GM19035 (cell line): ENCODE results near the gene SNX9.
"Not testable (repeated sequence)": the region's sequence is repeated elsewhere in the genome, so short reads cannot be mapped to it uniquely, and the experiment has no call there.

Experiments
- ATAC-seq: cut with Tn5 transposase; IDR thresholded peaks from one replicate; pipeline ENCODE4 v1.9.1; 2021; ENCODE audit not compliant: unreplicated experiment

SNX9 gene

DNA sequence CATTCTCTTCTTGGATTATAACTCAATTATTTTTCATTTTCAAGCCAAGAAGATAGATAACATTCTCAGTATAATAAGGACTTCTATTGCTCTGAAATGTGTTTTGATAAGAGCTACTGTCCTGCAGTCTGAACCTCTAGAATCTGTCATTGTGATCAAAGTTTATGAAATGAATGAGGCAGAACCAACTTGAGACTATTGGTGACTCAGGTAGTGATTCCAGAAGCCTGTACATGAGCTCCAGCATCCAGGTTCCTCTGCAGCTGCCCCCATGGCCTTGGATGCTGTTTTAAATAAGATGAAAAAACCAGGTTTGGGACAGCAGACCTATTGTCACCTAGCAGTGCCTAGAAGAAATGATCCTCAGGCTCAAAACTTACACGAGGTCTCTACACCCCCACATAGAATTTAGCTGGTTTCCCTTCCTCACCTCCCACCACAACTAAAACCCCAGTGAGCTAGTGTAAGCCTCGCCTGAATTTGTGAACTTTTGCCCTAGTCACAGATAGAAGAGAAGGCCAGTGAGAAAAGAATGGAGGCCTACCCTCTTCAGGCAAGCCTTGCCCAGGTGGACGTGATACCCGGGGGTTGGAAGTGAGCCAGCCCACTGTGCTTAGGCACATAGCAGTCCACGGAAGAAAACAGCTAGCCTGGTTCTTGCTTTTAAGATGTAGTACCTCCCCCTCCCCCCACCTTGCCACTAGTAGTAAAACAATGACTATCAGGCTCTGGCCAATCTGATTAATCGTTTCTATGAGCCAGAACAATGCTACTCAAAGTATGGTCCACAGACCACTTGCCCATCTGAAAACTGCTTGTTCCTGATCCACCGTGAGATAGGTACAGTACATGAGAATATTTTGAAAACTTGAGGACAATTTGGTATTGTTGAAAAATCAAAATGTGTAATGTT is 85.6 kb downstream of the SNX9 start:
- no peak for ATAC-seq

DNA sequence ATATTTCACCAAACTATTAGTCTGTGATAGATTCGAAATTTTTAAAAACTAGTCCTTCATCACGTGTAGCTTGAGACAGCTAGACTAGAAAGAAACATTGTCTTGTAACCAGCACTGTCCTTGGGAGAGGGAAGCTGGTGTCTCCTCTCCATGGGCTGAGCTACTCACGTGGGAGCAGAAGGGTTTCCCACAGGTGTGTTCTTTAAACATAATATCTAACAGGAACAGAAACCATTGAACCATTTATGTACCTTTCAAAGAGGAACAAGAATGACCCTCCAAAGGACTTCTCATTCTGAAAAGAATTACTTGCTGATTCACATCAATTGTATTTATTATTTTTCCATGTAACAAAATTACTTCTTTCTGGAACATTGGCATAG is 86.2 kb downstream of the SNX9 start:
- no peak for ATAC-seq

DNA sequence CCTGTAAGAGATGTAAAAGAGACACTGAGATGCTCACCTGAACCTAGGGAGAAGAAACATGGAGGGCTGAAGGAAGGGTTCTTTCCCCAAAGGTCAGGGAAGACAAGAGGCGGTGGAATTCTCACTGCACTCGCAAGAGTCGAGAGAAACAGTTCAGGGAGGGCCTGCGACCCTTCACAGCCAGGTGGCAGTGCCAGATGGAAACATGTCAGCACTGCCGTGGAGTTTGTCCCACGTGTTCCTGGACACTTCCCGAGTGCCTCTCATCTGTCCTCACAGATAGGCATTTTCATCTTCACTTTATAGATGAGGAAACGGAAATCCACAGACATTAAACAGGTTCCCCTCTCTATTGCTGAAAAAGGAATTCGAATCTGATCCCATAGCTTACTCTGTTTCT is 88.2 kb downstream of the SNX9 start:
- no peak for ATAC-seq

DNA sequence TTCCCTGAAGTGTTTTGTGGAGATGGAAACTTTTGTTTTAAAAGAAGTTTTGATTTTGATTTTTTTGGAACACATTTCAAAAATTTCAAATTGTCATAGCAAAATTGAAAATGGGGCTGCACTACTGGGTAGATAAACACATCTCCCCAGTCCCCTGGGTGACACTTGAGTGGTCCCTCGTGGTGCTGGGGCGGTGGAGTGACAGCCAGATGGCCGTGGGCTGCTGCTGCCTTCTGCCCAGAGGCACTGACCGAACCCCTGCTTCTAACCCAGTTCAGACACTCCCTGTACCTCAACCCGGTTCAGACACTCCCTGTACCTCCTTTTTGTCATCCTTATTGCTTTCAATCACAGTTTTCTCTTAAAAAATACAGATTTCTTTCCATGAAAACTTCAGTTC is 88.7 kb downstream of the SNX9 start:
- ATAC-seq: no peak

DNA sequence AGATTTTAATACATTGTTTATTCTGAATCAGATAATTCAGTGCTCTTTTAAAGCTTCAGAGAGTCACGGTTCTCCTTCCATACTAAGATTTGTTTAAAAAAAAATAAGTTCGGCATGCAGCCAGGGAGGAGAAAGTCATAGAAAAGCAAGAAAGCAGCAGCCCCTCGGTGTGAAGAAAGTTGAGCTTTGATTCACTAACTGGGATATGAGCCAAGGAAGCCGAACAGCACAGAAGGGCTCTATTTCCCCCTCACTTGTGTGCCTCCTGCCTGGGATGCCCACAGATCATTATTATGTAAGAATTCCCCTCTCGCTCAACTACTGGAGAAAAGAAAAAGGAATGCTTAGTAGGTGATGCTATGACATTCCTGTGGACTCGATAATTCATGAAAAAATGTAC is 89.3 kb downstream of the SNX9 start:
- ATAC-seq: no peak

DNA sequence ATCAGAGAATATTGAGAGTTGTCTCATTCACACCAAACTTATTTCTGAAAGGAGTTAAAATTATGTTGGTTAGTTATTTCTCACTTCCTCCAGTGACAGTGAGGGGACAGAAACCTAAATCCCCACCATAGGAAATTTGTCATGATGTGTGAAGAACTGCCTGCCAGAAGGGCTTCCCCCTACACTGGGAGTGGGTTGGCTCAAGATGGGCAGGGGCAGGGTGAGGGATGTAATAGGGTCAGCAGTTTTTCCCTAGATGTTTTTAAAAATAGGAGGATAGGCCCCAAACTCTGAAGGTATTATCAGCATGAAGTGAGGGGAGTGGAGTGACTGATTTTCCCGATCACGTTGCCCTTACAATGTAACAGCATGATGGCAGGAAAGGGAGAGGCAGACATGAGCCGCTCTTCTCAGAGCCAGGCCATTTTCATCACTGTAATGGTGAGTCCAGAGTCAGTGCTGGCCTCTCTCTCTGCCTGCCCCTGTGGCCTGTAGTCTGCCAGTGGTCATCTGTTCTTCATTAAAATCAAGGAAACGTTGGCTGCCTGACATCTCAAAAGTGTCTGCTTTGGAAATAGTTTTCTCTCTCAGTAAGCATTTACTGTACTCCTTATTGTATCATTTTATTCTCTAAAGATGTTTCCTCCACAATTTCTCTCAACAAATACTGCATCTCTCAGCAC is 98.8 kb downstream of the SNX9 start:
- no peak for ATAC-seq

DNA sequence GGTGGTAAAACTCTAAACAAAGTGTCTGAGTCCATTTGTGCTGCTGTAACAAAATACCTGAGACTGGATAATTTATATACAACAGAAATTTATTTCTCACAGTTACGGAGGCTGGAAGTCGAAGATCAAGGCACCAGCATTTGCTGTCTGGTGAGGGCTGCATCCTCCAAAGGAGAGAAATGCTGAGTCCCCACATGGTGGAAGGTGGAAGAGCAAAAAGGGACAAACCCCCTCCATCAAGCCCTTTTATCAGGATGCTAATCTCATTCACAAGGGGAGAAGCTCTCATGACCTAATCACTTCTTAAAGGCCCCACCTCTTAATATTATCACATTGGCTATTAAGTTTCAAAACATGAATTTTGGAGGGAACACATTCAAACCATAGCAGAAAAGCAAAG is 102.7 kb downstream of the SNX9 start:
- no peak for ATAC-seq

DNA sequence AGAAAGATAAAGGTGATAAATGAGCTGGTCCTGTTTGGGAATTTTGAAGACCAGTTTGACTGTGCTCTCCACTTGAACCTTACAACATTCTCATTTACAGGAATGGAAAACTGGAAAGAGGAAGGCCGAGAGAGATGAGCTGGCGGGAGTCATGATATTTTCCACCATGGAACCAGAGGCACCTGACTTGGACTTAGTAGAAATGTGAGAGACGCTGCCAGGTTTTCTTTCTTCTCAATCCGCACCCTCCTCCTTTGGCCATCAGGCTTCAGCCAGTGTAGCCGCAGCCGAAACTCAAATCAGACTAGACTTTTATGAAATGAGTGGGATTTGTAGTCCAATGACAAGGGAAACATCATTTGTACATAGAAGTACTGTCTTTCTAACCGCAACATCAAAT is 104.0 kb downstream of the SNX9 start:
- no peak for ATAC-seq

DNA sequence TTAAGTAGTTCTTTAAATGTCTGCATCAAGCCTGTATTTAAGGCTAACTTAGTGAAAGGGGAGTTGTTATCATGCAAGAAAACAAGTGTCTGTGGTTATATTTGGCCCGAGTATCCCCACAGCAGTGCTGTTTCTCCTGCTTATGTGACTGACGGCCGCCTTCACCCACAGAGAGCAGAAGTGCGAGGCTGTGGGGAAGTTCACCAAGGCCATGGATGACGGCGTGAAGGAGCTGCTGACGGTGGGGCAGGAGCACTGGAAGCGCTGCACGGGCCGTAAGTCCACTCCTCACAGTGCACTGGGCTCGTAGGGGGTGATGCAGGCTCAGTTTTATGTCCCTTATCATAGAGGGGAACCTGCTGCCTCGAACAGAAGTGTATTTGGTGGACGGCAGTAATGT is 105.4 kb downstream of the SNX9 start:
- no peak for ATAC-seq

DNA sequence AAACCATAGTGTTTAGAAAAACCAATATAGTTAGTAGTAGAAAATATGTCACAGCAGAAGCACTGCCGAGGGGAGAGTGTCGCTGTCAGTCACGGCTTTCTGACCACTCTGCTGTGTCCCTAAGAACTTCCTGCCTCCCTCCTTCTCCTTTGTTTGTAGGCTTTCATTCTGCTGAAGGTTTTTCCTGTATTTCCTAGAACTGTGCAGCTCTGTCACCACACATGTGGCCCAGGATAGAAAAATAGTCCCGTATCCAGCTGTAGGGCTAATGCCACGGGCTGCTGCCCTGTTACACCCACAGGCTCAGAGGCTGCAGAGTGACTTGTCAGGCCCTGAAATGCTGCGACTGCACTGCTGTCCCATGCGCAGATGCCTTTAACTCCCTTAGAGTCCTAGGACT is 106.0 kb downstream of the SNX9 start:
- ATAC-seq: no peak

DNA sequence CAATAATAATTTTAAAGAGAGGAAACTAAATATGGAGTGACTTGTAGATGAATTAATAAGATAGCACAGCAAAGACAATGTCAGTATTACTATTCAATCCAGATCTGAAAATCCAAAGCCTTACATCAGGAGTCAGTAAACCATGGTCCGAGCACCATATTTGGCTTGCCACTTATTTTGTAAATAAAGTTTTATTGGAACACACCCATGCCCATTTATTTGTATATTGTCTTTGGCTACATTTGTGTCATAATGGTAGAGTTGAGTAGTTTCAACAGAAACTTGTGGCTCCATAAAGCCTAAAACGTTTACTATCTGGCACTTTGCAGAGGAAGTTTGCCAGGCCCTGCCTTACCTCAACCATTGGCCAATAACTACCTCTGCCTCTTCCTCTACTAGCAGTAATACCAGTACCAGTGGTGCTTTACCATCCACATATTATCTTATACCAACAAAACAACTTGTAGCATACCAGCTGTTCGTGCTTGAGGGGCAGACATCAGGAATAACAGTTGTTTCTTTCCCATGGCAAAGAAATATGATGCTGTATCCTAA is 106.8 kb downstream of the SNX9 start:
- ATAC-seq: no peak

DNA sequence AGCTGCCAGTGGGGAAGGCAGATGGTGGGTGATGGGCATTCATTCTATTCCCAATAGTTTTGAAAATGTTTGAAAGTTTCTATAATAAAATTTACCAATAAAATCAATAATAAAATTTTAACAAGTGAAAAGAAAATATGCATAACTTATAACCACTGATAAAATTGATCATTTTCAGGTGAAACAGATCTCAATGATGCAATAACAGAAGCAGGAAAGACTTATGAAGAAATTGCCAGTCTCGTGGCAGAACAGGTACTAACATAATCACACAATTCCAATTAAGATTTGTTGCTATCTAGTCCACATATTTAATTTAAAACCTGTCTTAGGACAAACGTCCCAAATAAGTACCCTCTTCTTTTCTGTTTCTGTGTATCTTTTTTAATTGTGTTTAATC is 112.7 kb downstream of the SNX9 start:
- ATAC-seq: no peak

DNA sequence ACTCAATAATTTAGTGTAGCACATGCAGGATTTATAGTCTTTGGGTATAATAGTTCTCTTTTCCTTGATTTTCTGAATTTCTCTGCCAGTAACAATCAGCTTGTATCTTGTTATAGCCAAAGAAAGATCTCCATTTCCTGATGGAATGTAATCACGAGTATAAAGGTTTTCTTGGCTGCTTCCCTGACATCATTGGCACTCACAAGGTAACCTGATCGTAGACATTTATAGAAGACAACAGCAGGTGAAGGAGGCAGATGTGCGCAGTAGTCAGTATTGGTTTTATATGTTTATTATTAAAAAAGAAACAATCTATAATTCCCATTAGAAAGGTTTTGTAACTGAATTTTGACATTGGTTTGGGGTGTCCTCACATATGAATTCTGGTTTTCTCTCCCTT is 114.3 kb downstream of the SNX9 start:
- no peak for ATAC-seq

DNA sequence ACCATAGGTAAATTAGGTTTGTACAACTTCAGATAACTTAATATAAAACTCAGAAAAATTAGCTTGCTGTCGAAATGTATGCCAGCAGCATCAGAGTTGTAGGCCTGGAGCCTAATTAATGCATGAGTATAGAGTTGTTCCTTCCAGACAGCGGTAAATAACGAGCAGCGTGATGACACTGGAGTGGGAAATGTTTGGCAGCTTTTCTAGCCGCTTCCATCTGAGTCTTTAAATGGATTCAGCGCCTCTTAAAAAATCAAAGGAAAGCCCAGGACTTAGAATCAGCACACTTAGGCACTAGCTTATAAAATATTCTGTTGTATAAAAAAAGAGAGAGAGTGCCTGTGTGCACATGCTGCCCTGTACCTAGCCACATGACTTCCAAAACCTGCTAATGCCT is 114.9 kb downstream of the SNX9 start:
- ATAC-seq: no peak

DNA sequence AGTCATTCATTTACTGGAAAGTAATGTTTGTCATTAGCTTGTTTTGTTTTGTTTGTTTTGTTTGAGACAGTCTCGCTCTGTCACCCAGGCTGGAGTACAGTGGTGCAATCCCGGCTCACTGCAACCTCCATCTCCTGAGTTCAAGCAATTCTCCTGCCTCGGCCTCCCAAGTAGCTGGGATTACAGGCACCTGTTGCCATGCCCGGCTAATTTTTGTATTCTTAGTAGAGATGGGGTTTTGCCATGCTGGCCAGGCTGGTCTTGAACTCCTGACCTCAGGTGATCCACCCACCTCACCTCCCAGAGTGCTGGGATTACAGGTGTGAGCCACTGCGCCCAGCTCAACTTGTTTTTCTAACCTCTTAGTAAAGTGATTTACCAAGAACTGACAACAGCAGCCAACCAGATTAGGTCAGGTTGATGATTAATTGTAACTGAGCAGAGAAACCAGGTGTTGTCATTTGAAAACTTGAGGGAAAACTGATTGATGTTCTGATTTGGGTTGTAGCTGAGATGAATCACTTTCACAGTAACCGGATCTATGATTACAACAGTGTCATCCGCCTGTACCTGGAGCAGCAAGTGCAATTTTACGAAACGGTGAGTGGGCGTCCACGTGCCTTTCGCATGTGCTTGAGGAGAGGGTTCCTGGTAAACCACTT is 117.5 kb downstream of the SNX9 start:
- ATAC-seq: not testable (repeated sequence)

DNA sequence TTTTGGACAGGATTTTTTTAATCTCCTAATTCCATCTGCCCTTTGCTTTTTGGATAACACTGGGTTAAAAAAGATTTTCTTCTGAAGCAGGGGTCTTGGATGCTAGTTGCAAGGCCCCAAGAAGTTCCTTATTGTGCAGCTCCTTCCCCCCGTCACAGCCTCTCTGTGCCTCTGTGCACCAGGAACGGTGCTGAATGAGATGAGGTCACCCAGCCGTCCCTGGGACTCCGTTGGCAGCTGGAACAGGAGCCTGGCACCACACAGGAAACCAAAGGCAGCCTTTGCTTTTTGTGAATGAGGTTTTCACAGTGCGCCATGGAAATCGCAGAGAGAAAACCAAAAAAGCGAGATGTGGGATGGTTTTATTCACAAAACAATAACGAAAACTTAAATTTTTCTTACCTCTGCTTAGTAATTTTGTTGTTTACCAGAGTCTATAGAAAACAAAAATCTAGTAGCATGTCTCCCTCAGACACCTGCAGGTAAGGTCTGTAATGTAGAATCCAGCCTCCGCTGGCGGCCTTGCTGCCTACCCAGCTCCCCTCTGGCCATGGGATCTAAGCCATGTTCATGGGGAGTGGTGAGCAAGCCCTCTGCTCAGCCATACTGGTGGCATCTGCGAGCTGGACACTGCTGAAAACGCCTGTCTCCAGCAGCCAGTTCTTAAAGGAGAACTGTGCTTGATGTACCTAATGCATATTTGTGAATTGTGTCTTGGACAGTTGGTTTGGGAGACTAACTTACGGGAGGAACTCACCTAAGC is 118.2 kb downstream of the SNX9 start:
- ATAC-seq: no peak

DNA sequence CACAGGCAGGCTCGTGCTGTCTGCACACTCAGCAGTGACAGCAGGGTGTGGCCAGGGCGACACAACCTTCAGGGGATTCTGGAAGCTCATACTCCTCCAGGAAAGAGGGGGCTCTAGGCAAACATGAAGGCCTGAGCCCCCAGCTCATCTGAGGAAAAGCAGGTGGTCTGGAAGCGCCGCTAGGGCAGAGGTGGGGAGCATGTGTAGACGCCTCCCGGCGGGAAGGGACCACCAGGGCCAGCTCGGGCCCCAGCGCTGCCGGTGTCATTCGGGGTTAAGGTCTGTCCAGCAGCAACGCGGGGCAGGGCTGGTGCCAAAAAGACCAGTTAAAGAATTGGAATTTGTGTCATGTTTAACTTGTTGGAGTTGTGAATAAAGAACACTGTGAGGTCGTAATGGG is 119.3 kb downstream of the SNX9 start:
- ATAC-seq: no peak

DNA sequence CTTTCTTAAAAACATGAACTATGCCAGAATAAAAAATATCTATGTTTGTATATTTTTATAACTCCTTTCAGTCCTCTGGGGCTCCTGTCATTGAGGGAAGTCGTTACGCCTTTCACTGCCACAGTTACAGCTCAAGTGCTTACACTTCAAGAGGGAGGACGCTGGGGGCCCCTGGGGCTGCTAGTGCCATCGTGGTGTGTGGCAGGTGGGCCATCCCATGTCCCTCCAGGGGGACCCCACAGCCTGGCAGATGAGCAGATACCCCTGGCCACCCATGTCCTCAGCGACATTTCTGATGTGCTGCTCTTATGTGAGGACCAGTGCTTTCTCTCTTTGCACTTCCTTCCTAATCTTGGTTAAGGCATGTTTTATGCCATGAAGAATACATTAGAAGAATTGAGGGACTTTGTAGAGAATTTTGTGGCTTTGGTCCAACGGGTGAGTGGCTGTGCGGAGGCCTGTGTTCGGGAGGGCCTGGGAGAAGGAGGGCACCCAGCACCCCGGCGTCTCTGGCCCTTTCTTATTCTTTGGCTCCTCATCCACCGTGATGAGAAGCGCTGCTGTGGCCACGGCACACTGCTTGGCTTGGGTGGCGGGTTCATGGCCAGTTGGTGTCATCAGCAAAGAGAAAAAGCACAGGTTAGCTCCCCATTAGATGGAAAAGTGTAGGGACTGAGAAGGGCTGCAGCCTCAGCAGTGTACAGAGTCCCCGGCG is 120.4 kb downstream of the SNX9 start:
- no peak for ATAC-seq

DNA sequence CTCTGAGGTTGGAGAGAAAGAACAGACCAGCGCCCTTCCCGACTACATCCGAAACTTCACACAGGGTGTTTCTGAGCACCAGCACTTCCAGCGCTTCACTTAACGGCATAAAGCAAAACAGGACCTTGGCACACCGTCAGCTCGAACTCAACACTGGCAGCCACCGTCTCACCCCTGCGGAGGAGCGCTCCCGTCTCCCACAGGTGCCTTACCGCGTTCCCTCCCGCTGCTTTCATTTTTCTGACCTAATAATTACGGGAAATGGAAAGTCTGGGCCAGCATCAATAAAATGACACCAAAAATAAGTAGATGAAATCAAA is 120.9 kb downstream of the SNX9 start:
- no peak for ATAC-seq
